ENCODE data around the gene ZFP36L1. TPM values are rescaled to one million over a fixed set of nuclear protein-coding genes. Genes with fewer than 3 reads are reported as not detected.

ZFP36L1 gene
- 814 and 884 TPM in 2 replicates for total RNA-seq

GRCh38 chr14:68792979-68793733, at the start of gene ZFP36L1:
ZFP36L1 (minus strand) TSS chr14:68793067; CDS start chr14:68792938, 129 bp downstream.
- Mint-ChIP-seq H3K4me3 (peak within 1 kb of the TSS; percentile 100), H3K36me3 (ENCODE audit: low read depth) (peaks cover 67% of the 10 kb centered on the region)

GRCh38 chr14:68842298-68842697, 49.4 kb upstream of the ZFP36L1 start:
- H3K4me3 Mint-ChIP-seq = no peak overlapping the region
- intact Hi-C loops (cut with micrococcal nuclease) = no loop called here
- DNase-seq (no peak), ATAC-seq (ENCODE audit: low read depth) (no peak)
- TF ChIP-seq CTCF (IDR thresholded peaks at IDR 0.05) = no peak
- POLR2A ChIA-PET = interaction anchor here (0.6 to 1.0 kb wide), 2 partner anchors 25 to 44 kb away, joined by 3 read pairs; no protein-coding TSS in a partner anchor
- H3K27ac Mint-ChIP-seq = no peak overlapping the region
- peaks cover 4% of the 10 kb centered on the region for H3K9me3 Mint-ChIP-seq
- H3K36me3 Mint-ChIP-seq (ENCODE audit: low read depth) = no peaks in the 10 kb centered on the region
- CTCF ChIA-PET = interaction anchor here (1.1 to 2.8 kb wide), 4 partner anchors 18 to 959 kb away, joined by 3 to 26 read pairs (median 10); no protein-coding TSS in a partner anchor
- H3K4me1 Mint-ChIP-seq = peaks cover 15% of the 10 kb centered on the region
- H3K27me3 Mint-ChIP-seq = peaks cover 4% of the 10 kb centered on the region

More at GRCh38 chr14:68792979-68793733, at the start of gene ZFP36L1:
- ATAC-seq (ENCODE audit: low read depth) (peak; percentile 32), DNase-seq (peak; percentile 84)
- POLR2A ChIA-PET = interaction anchor here (0.5 to 19.6 kb wide), 125 partner anchors 8 to 1193 kb away, joined by 3 to 2953 read pairs (median 7); partner anchors contain the start of genes PIGH, SUSD6 and ZFYVE26
- intact Hi-C loops (cut with micrococcal nuclease) = loop anchor here (1.0 to 2.0 kb wide), 12 partner anchors 23 to 583 kb away; no protein-coding TSS in a partner anchor
- Mint-ChIP-seq H3K27me3 (no peaks in the 10 kb centered on the region), H3K4me1 (peaks cover 42% of the 10 kb centered on the region), H3K9me3 (no peaks in the 10 kb centered on the region), H3K27ac (peak within 1 kb of the TSS; percentile 99)
- CTCF ChIA-PET = interaction anchor here (0.7 to 9.4 kb wide), 6 partner anchors 14 to 544 kb away, joined by 3 to 121 read pairs (median 5); no protein-coding TSS in a partner anchor
- TF ChIP-seq CTCF (IDR thresholded peaks at IDR 0.05) = no peak

- Mint-ChIP-seq H3K4me1 (peaks cover 15% of the 10 kb centered on the region), H3K4me3 (no peak overlapping the region), H3K27ac (no peak overlapping the region), H3K36me3 (ENCODE audit: low read depth) (peaks cover 2% of the 10 kb centered on the region), H3K27me3 (peaks cover 4% of the 10 kb centered on the region), H3K9me3 (peaks cover 10% of the 10 kb centered on the region)
- CTCF ChIA-PET = no interaction called here
- ATAC-seq (ENCODE audit: low read depth) (no peak), DNase-seq (no peak)
- POLR2A ChIA-PET = interaction anchor here (0.7 kb wide), 1 partner anchor 310 kb away, joined by 6 read pairs; no protein-coding TSS in a partner anchor
- intact Hi-C loops (cut with micrococcal nuclease) = no loop called here
- no peak for TF ChIP-seq CTCF (IDR thresholded peaks at IDR 0.05)
Measured at GRCh38 chr14:68841016-68841809, 48.3 kb upstream of the ZFP36L1 start.

GRCh38 chr14:68840454-68840853, 47.6 kb upstream of the ZFP36L1 start:
- peaks cover 18% of the 10 kb centered on the region for H3K9me3 Mint-ChIP-seq
- intact Hi-C loops (cut with micrococcal nuclease) = no loop called here
- no peak for DNase-seq
- no peak for ATAC-seq (ENCODE audit: low read depth)
- no peak overlapping the region for H3K4me3 Mint-ChIP-seq
- H3K36me3 Mint-ChIP-seq (ENCODE audit: low read depth) = peaks cover 5% of the 10 kb centered on the region
- CTCF ChIA-PET = no interaction called here
- POLR2A ChIA-PET = interaction anchor here (0.7 kb wide), 1 partner anchor 310 kb away, joined by 6 read pairs; no protein-coding TSS in a partner anchor
- TF ChIP-seq CTCF (IDR thresholded peaks at IDR 0.05) = no peak
- no peak overlapping the region for H3K27ac Mint-ChIP-seq
- peaks cover 20% of the 10 kb centered on the region for H3K4me1 Mint-ChIP-seq
- peaks cover 4% of the 10 kb centered on the region for H3K27me3 Mint-ChIP-seq
